GM19463 (cell line): ENCODE measurements around the gene NKD2.
"Not testable (repeated sequence)": the region's sequence is repeated elsewhere in the genome, so short reads cannot be mapped to it uniquely, and the experiment has no call there.

Source experiments
- ATAC-seq: cut with Tn5 transposase; IDR thresholded peaks from one replicate; pipeline ENCODE4 v1.9.1; 2021; ENCODE audit warnings: mild to moderate bottlenecking, moderate library complexity; ENCODE audit not compliant: unreplicated experiment

Gene NKD2

DNA sequence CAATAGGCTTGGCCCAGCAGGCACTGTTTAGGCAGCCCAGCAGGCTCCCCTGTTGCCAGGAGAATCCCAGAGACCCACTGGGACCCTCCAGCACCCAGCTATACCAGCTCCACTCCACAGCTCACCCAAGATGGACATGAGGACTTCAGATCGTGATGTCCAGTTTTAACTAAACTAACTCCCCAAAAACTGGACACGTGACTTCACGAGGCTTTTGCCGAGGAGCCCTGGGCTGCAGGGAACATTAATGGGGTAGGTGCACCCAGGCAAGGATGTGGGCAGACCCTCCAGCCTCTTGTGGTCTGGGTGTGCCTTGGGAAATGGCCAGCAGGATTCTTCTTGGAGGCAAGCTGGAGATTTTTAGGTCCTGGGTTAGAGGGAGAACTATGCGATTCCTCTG lies 8.9 kb upstream of the NKD2 start:
- no peak for ATAC-seq

DNA sequence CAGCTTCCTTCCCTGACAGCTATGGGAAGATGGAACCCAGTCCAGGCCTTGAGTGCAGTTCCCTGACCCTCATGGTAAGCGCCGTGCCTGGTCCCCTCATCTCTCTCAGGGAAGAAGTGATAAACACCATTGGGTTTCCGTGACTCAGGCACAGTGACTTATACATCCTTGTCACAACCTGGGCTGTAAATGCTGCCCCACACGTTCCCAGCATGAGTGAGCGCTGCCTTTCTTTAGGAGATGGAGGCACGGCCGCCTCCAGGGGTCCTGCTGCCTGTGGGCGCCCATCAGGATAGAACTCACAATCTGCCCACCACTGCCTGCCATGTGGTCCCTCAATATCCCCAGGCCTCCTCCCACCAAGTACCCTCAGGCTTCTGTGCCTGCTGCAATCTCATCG lies 8.3 kb upstream of the NKD2 start:
- no peak for ATAC-seq

DNA sequence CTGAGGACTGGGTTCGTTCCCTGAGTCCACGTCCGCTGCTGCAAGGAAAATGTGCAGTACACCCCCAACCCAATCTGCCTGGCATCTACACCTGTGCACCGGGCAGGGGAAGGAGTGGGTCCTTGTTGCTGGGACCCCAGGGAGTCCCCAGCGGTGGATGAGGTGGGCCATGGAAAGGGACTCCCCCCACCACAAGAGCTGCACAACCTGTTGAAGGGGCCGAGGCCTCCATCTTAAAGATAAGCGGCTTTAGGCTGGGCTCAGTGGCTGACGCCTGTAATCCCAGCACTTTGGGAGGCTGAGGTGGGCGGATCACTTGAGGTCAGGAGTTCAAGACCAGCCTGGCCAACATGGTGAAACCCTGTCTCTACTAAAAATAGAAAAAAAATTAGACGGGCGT lies 7.8 kb upstream of the NKD2 start:
- ATAC-seq, result not testable (repeated sequence)

DNA sequence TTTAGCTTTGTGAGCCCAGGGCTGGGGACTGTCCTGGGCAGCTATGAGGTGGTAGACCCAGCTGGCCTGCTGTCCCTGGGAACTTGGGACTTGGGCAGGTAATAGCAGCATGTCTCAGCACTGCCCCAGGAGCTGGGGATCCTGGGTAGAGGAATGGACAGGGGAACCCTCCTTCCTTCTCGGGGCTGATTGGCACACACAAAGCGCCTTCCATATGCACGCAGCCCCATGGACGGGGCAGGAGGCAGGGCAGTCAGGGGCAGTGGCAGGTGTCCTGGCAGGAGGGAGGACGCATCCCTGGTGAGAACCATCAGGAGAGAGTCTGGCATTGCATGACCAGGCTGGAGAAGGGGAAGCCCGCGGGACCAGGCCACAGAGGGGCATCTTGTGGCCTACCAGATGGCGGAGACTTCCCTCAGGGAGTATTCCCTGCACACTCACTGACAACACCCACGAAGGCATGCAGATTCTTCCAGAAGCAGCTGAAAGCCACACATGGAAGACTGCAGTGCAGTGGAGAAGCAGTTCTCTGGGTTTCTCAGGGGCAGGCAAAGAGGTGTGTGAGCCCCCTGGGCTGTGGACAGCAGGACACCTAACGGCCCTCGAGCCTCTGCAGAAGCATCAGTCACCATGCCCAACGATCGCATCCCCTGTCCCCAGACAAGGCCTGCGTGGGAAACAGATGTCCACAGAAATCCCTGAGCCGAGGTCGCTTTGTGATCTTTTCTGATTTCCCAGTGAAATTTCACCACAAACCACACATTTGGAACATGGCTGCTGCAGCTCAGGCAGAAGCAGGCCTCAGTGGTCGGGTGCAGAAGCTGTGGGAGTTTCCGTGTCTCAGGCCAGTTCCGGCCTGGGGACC lies 7.0 kb upstream of the NKD2 start:
- no peak for ATAC-seq

DNA sequence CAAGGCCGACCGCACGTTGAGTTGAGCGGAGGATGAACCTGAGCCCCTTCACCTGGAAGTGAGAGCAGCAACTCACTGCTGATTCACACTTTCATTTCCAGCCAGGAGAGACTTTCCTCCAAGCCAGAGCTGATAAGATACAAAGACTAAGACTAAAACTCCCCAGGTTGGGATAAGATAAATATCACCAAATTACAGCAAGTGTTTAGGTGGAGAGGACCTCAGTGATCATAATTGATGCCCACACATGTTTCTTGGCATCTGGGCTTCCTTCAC lies 6.4 kb upstream of the NKD2 start:
- ATAC-seq, result no peak

DNA sequence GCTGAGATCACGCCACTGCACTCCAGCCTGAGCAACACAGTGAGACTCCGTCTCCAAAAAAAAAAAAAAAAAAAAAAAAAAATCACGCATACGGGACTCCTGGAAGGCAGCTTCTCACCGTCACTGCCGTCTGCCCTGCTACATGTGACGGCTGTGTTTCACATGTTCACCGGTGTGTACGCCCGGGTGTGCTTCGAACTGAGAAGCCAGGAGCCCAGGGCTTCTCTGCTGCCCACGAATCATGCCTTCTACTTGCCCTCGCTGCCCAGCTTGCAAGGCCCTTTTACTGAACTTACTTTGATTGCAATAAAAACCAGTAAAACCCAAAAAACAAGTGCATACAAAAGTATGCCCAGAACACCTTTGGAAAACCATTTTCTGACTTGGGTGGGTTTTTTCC lies 5.8 kb upstream of the NKD2 start:
- ATAC-seq, result no peak

DNA sequence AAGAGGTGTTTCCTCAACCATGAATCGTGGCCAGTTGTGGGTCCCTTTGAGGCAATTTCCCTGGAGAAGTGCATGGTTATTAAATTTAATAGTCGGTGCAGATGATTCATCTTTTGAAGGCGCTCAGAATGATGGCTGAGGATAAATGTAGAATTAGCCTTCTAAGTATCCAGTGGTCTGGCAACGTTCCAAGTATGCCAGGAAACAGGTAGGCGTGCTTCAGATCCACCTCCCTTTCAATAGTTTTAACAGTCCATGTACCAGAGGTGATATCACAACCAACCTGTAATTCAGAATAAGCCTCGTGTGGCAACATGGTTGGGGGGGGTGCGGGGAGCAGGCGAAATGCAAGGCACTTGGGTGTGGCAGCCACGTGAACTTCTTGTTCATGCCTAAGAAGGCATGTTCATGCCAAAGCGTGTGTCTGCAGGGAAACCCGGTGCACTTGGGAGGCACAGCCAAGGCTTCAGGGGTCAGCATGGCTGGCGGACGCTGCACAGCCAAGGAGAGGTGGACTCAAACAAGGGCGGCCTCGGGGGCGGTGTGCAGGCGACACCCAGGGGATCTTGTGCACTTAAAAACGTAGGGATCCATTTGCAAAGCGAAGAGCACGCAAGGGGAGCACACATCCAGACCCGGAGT lies 5.2 kb upstream of the NKD2 start:
- no peak for ATAC-seq

DNA sequence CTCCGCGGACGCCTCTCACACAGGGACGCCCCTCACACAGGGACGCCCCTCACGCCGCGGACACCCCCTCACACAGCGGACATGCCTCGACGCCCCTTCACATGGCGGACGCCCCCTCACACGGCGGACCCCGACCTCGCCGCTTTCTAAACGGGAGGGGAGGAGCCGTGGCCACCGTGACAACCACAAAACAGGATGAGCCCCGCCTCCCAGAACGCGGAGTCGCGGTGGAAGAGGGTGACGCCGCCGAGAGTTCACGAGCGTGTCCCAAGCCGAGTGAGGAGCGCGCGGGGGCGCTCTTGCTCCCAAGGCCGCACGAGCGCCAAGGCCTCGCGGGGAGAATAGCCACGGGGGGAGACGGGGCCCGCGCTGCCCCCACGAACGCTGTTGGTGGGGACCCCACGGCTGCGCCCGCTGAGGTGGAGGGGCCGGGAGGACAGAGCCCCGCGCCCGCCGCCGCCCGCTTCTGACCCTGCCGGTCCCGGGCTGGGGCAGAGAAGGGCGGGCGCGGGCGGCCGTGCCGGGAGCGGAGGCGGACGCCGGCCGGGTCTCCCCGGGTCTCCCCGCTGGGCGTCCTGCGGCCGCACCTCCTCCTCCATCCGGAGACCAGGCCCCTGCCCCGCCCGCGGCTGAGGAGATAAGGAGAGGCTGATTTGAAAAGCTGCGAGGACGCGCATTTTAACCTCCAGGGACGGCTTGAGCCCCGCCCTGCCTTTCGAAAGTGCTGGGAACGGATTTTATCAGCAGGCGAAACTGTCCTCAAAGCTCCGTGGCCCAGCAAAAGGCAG lies 3.9 kb upstream of the NKD2 start:
- ATAC-seq, result no peak

DNA sequence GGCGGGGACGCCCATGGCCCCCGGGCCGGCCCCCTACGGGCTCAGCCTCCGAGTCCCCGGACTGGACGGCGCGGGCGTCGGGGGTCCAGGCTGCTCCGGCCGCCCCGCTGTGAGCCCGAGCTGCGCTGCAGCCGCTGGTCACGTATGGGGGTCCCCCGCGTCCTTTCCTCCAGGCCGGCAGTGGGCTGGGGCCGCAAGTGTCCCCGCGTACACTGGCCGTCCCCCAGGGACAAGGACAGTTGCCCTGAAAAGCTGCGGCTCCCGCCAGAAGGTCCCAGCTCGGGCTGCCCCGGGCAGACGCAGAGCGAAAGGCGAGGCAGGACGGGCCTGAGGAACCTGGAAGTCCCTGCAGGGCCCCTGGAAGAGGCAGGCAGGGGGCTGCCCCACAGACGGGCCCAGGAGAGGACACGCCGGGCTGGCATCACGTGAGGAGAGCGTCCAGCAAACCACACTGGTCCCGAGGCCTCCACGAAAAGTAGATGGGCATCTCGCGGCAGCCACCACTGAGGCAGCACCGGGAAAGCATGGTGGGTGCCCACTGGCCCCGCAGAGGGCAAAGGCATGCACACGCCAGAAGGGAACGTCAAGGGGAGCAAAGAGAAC lies 3.3 kb upstream of the NKD2 start:
- no peak for ATAC-seq

DNA sequence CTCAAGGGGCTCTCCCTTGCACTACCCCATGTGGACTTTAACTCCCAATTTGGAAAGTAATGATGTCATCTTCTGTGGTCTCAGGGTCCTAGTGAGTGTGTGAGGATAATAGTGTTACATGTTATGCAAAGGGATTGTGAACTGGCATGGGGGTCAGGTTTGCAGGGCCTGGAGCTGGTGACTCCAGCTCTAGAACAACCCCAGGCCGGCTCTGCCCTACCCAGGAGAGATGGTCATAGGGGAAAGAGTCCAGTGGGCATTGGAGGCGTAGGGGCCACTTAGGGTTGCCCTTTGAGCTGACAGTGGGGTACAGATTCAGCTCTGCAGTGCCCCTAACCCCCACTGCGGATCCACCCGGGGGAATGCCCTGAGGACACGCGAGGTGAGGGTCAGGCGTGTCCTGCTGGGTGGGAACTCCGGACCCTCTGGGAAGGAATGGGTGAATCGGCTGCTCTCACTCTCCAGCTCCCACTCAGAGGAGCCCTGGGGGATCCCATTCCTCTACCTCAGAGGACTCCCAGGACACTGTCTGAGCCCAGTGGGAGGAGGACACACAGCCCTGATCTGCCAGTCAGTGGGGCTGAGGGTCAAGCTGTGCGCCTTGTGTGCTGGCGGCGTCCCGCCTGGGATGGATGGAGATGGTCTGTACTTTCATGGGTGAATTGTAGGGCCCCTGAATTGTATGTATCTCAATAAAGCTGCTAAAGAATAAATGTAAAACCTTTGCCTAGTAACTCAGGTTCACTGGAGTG lies 2.5 kb upstream of the NKD2 start:
- ATAC-seq, result no peak

DNA sequence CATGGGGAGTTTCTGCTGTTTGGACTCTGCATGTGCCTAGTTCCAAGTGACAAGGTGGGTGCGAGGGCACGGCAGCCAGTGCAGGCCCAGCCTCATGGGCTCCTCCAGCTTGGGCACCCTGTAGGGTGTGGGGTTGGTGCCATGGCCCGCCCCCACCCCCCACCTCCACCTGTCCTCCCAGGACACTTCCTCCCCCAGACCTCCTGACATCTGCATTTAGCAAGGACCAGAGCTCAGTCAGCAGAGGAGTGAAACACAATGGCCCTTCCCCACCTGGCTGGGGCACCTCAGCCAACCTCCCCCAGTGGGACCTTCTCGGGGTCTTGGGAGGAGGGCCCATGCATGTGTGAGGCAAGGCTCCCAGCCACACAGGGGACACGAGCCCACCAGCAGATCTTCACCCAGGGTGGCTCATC lies 1.9 kb upstream of the NKD2 start:
- no peak for ATAC-seq

DNA sequence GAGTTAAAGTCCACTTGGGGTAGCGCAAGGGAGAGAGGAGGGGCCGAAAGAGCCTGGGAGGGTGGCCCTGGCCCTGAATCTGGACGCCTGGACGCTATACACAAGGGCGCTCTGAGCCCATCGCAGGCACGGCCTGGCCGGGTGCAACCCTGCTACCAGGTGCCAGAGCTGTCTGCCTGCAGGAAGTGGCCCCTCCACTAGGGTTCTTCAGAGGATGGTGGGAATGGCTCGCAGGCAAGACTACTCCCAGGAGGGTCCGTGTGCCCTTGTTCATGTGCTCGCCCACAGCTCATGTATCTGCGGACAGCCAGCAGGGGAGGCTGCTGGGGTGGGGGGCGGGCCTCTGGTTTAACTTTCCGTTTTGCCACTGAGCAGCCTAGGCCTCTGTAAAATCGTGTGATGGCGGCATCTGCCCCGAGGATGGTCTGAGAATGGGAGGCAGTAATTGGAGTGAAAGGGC lies 1.4 kb upstream of the NKD2 start:
- no peak for ATAC-seq

DNA sequence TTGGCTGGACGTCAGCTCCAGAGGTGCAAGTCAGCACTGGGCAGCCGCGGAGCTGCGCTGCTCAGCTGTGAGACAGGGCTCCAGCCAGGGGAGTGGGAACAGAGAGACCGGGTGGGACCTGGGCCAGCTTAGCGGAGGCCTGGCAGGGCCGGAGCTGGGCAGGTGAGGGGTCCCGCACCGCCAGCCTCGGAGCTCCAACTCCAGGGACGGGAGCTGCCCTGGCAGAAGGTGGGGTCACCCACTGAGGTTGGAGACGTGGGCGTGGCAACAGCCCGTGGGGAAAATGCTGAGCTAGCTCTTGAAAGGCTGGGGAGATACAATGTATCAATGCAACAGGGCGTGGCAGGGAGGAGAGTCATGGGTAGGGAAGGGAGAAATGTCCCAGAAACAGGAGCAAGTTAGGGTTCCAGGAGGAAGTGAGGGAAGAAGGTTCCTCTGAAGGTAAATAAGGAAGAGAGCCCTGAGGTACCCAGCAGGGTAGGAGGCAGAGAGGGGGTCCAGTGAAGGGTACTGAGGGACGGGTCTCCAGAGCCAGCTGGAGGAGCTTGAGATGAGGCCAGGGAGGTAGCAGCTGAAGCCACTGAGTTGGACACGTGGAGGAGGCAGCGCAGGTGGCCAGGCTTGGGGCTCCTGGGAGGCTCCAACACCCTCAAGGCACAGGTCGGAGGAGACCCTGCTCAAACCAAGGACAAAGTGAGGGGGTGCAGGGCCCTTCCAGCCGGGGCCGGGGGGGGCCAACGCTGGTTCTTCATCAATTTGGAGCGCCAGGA lies 736 bp upstream of the NKD2 start:
- ATAC-seq, result no peak

DNA sequence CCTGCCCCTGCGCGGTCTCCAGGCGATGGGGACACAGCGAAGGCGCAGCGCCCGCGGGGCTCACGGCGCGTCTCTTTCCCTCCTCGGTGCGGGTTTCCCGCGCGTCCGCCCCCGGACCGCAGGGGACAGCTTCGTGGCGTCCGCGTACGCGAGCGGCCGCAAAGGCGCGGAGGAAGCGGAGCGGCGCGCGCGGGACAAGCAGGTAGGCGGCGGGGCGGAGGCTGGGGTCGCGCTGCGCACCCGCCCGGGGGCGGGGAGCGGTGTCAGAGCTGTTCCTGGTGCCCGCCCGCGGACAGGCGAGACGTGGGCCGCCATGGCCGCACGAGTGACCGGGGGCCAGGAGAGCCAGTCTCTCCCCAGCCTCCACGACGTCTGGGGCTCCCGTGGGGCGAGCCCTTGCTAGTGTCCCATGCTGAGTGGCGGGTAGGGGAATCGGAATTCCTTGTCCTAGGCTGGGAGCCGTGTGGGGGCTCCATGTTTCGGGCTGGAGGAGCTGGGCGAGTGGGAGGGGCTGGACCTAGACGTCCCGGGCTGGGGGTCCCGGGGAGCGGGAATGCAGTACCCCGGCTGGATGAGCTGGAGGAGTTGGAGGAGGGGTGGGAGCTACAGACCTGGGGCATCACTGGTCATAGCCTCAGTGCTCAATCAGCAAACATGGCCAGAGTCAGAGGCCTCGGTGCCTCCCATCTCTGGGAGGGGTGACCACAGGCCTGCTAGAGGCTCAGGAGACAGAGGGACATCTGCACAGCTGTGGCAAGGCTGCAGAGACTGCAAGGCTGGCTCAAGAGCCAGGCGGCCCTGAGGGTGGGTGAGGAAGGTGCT lies 968 bp downstream of the NKD2 start:
- ATAC-seq, result no peak

DNA sequence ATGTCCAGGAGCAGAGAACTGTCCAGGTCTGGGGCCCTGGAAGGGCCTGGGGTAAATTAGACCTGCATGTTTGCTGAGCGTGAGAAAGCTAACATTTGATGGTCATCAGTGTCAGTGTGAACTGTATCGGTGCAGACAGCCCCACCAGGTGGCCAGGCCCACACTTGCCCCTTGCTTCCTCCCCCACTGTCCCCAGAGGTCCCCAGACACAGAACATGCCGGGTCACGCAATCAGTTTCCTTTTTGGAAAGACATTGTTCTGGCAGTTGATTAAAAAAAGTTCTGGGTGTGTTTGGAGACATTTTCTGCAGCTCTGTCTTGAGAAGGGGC lies 1.5 kb downstream of the NKD2 start:
- ATAC-seq, result no peak

DNA sequence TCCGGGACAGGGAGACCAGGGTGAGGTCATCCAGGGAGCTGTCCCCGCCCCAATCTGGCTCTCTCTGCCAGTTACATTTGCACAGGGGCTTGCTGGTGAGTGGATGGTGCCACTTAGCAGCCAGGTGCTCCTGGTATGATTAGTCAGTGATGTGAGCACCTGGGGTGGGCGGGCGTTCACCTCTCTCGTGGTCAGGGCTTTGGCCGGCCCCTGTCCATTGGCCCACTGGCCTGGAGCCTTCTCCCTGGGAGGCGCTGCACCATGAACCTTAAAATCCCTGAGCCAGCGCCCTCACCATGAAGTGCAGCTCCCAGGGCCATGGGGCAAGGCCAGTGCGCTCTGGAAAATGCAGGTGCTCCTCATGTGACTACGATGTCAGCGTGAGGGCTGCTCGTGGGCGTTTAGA lies 2.0 kb downstream of the NKD2 start:
- no peak for ATAC-seq

DNA sequence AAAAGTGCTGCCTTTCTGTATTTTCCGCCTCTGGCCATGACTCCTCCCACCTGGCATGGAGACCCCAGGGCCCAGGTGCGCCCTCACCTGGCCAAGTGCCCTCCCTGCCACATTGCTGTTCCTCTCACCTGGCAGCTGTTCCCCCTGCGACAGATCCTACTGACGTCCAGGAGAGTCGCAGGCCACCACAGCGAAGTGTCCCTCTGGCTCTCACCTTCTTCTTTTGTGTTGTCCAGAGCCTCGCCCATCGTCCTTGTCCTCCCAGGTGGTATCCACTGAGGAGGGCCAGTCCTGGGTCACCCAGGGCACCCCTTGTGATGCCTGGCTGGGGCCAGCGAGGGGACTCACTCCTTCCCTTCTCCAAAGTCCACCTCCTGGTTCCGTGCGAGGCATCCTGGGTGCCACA lies 2.6 kb downstream of the NKD2 start:
- ATAC-seq, result no peak

DNA sequence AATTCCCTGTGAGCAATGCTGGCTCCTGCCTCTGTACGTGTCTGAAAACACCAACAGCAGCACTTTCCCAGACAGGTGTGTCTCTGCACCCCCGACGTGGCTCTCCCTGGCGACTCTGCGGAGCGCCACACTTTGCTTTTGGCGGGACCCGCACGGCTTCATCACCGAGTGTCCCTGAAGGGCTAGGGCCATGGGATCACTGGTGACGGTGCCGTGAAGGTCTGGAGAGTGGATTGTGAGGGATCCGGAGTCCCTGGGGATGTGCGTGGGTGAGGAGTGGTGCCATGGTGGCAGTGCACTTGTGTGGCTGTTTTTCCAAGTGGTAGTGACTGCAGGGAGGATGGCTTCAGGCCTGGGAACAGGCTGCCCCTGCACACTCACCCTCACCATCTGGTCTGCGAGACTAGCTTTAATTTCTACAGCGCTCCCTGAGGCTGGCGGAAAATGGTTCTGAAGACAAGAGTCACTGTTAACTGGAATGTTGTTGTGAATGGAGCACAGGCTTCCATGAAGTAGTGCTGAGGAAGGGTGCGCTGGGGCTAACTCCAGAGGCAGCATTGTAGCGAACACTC lies 3.2 kb downstream of the NKD2 start:
- no peak for ATAC-seq

DNA sequence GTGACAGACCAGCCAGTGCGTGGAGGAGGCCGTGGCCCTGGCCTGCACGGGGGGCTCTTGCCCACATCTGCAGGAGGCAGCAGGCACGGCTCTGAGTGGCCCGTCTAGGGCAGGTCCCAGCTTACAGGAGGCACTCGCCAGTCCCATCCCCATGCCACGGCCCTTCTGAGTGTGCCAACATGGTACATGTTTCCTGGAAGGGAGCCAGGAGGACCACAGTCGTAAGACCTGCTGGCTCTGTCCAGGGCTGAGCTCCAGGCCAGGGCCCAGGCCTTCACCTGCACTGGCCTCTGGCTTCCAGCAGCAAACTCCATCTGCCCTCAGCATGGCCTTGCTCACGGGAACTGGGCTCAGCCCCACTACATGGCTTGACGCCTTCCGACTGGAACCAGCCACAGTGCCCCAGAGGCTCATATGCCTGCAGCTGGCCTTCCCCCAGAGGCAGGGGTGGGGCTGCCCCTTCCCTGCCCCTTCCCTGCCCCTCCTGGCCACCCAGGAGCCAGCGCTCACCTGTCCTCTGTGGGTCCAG lies 3.8 kb downstream of the NKD2 start:
- ATAC-seq, result no peak
